Hepatocyte (in vitro differentiated cells): ENCODE data around the gene FAM170B.

Experiments used
- EZH2 ChIP-seq: fragments of 200-600 bp; sonication (generic); IDR thresholded peaks from 2 replicates; pipeline ENCODE4 v1.6.1; 2016; ENCODE audit warnings: antibody characterized with exemption, mild to moderate bottlenecking, borderline replicate concordance
- TF ChIP-seq, protein P1 (sequence below): fragments of 200-600 bp; sonication (generic); IDR thresholded peaks from 2 replicates; pipeline ENCODE4 v1.5.1; 2016; ENCODE audit warnings: antibody characterized with exemption, mild to moderate bottlenecking; ENCODE audit not compliant: poor library complexity

DNA sequence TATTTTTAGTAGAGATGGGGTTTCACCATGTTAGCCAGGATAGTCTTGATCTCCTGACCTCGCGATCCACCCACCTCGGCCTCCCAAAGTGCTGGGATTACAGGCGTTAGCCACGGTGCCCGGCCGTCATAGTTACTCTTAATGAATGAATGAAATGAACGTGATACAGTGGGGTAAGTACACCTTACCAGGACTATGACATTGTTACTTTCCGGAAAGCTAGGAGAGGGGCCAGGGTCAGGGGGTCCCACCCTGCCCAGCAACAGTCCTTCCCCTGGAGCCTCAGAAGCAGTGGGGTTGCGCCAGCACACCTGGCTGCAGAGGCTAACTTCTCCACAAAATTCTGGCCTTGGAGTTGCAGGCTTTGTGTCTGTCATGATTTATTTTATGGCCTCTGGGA is 39.9 kb downstream of the FAM170B start:
- TF ChIP-seq, protein P1, sequence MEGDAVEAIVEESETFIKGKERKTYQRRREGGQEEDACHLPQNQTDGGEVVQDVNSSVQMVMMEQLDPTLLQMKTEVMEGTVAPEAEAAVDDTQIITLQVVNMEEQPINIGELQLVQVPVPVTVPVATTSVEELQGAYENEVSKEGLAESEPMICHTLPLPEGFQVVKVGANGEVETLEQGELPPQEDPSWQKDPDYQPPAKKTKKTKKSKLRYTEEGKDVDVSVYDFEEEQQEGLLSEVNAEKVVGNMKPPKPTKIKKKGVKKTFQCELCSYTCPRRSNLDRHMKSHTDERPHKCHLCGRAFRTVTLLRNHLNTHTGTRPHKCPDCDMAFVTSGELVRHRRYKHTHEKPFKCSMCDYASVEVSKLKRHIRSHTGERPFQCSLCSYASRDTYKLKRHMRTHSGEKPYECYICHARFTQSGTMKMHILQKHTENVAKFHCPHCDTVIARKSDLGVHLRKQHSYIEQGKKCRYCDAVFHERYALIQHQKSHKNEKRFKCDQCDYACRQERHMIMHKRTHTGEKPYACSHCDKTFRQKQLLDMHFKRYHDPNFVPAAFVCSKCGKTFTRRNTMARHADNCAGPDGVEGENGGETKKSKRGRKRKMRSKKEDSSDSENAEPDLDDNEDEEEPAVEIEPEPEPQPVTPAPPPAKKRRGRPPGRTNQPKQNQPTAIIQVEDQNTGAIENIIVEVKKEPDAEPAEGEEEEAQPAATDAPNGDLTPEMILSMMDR = no peak
- TF ChIP-seq EZH2 = no peak
